ENCODE measurements around the gene KDM4C.

Gene KDM4C

GRCh38 chr9:6965566-6965965, 207.8 kb downstream of the KDM4C start:
- Histone ChIP-seq H3K36me3 (replicated peaks) (no peaks in the 10 kb centered on the region), H3K27me3 (replicated peaks) (no peaks in the 10 kb centered on the region), H3K4me3 (ENCODE audit: low read depth, low read length) (no peak overlapping the region), H3K27ac (no peak overlapping the region)
- DNase-seq = no peak
- in situ Hi-C loops (cut with HindIII; ENCODE audit: low pct_ligation_motif_present, low sequenced_read_pairs) = no loop called here
- TF ChIP-seq CTCF (IDR thresholded peaks at IDR 0.05; ENCODE audit: low read depth, low read length, missing control alignments) = no peak

GRCh38 chr9:6968271-6968670, 210.5 kb downstream of the KDM4C start:
- in situ Hi-C loops (cut with HindIII; ENCODE audit: low pct_ligation_motif_present, low sequenced_read_pairs) = no loop called here
- Histone ChIP-seq H3K27ac (no peak overlapping the region), H3K4me3 (ENCODE audit: low read depth, low read length) (no peak overlapping the region), H3K27me3 (replicated peaks) (no peaks in the 10 kb centered on the region), H3K36me3 (replicated peaks) (no peaks in the 10 kb centered on the region)
- no peak for DNase-seq
- TF ChIP-seq CTCF (IDR thresholded peaks at IDR 0.05; ENCODE audit: low read depth, low read length, missing control alignments) = no peak

- no peak for DNase-seq
- H3K36me3 ChIP-seq (replicated peaks) = no peaks in the 10 kb centered on the region
- no peak for TF ChIP-seq CTCF (IDR thresholded peaks at IDR 0.05; ENCODE audit: low read depth, low read length, missing control alignments)
- no peaks in the 10 kb centered on the region for H3K27me3 ChIP-seq (replicated peaks)
- in situ Hi-C loops (cut with HindIII; ENCODE audit: low pct_ligation_motif_present, low sequenced_read_pairs) = no loop called here
- H3K4me3 ChIP-seq (ENCODE audit: low read depth, low read length) = no peak overlapping the region
- no peak overlapping the region for H3K27ac ChIP-seq
Measured at GRCh38 chr9:6969805-6970204, 212.0 kb downstream of the KDM4C start.

GRCh38 chr9:6973089-6973488, 215.3 kb downstream of the KDM4C start:
- in situ Hi-C loops (cut with HindIII; ENCODE audit: low pct_ligation_motif_present, low sequenced_read_pairs) = no loop called here
- no peak for TF ChIP-seq CTCF (IDR thresholded peaks at IDR 0.05; ENCODE audit: low read depth, low read length, missing control alignments)
- Histone ChIP-seq H3K36me3 (replicated peaks) (no peaks in the 10 kb centered on the region), H3K4me3 (ENCODE audit: low read depth, low read length) (no peak overlapping the region), H3K27ac (no peak overlapping the region), H3K27me3 (replicated peaks) (no peaks in the 10 kb centered on the region)
- DNase-seq = no peak

- no peak overlapping the region for H3K27ac ChIP-seq
- in situ Hi-C loops (cut with HindIII; ENCODE audit: low pct_ligation_motif_present, low sequenced_read_pairs) = no loop called here
- no peak overlapping the region for H3K4me3 ChIP-seq (ENCODE audit: low read depth, low read length)
- no peak for TF ChIP-seq CTCF (IDR thresholded peaks at IDR 0.05; ENCODE audit: low read depth, low read length, missing control alignments)
- H3K27me3 ChIP-seq (replicated peaks) = no peaks in the 10 kb centered on the region
- no peaks in the 10 kb centered on the region for H3K36me3 ChIP-seq (replicated peaks)
- DNase-seq = no peak
Measured at GRCh38 chr9:6973762-6974161, 216.0 kb downstream of the KDM4C start.

GRCh38 chr9:6975198-6975597, 217.4 kb downstream of the KDM4C start:
- Histone ChIP-seq H3K4me3 (ENCODE audit: low read depth, low read length) (no peak overlapping the region), H3K27me3 (replicated peaks) (no peaks in the 10 kb centered on the region), H3K27ac (no peak overlapping the region), H3K36me3 (replicated peaks) (no peaks in the 10 kb centered on the region)
- no peak for DNase-seq
- in situ Hi-C loops (cut with HindIII; ENCODE audit: low pct_ligation_motif_present, low sequenced_read_pairs) = no loop called here
- no peak for TF ChIP-seq CTCF (IDR thresholded peaks at IDR 0.05; ENCODE audit: low read depth, low read length, missing control alignments)

Measured in brain microvascular endothelial cell (primary cell).